ENCODE data around the gene C6orf52. TPM values are rescaled to one million over a fixed set of nuclear protein-coding genes. Genes with fewer than 3 reads are reported as not detected.
A peak's percentile ranks its signal among the peaks of the same experiment; 100 is the strongest.
"Not testable (repeated sequence)": the region's sequence is repeated elsewhere in the genome, so short reads cannot be mapped to it uniquely, and the experiment has no call there.

C6orf52 gene
- 1 to 10 TPM in 1 of 4 donors, not detected in 3; 2.8 TPM for total RNA-seq

DNA sequence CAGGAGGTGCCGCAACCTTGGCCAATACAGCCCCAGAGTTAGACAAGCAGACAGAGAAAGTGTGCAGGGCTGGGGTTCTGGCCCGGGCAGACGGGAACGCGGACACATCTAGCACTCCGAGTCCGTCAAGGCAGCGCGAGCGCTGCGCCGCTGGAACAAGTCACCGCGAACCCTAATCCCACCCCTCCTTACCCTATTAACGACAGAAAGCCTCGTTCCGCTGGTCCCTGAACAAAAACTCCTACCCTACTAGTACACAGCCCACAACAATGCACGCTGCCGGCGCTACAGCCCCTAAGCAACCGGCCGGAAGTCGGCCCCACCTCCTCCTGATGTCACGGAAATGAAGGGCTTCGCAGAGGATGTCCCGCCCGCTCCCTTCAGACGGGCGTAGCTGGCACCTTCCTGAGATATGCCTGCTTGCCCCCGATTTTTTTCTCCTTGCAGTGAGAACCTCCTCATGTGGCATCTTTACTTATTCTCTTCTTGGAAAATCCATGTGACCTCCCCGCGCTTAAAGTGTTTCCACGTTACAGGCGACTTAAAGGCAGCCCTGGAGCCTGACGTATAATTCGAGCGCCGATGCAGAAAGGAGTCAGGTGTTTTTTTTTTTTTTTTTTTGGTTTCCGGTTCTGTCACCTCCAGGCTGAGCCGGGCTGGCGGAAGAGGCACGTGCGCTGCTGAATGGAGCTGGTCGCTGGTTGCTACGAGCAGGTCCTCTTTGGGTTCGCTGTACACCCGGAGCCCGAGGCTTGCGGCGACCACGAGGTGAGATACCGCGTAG, at the start of gene C6orf52, which contains the start of gene PAK1IP1:
TSS of gene C6orf52 (minus strand) at position 315 of the 784 bp plus-strand sequence. CDS start 7,066 bp downstream, outside the sequence.
TSS of gene PAK1IP1 (plus strand) at position 671 of the 784 bp plus-strand sequence. CDS start at position 685, 14 bp downstream.
- Histone ChIP-seq H3K27ac (peak within 1 kb of the TSS; percentile 92 to 98 (median 93)), H3K36me3 (peaks cover 0 to 24% of the 10 kb centered on the region in 2 donors), H3K4me3 (peak within 1 kb of the TSS; percentile 71 to 96 (median 92)), H3K4me1 (peaks cover 26 to 30% of the 10 kb centered on the region in 2 donors), H3K9me3 (no peaks in the 10 kb centered on the region), H3K27me3 (no peaks in the 10 kb centered on the region)
- intact Hi-C loops (cut with DNase I; ENCODE audit: low total_unique reads) = loop anchor here (1.0 to 5.0 kb wide), 5 partner anchors 28 to 399 kb away; partner anchors contain the start of genes SMIM13 and TMEM14B
- peak; percentile 80 to 84 for TF ChIP-seq POLR2A (IDR thresholded peaks at IDR 0.05)
- TF ChIP-seq, protein P1, sequence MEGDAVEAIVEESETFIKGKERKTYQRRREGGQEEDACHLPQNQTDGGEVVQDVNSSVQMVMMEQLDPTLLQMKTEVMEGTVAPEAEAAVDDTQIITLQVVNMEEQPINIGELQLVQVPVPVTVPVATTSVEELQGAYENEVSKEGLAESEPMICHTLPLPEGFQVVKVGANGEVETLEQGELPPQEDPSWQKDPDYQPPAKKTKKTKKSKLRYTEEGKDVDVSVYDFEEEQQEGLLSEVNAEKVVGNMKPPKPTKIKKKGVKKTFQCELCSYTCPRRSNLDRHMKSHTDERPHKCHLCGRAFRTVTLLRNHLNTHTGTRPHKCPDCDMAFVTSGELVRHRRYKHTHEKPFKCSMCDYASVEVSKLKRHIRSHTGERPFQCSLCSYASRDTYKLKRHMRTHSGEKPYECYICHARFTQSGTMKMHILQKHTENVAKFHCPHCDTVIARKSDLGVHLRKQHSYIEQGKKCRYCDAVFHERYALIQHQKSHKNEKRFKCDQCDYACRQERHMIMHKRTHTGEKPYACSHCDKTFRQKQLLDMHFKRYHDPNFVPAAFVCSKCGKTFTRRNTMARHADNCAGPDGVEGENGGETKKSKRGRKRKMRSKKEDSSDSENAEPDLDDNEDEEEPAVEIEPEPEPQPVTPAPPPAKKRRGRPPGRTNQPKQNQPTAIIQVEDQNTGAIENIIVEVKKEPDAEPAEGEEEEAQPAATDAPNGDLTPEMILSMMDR (IDR thresholded peaks at IDR 0.05 in 4 of 5, conservative IDR thresholded peaks at IDR 0.05 in 1 of 5) = no peak
- ATAC-seq (peak; percentile 99), DNase-seq (peak; percentile 88 to 91)
- in situ Hi-C loops (cut with MboI; ENCODE audit: low sequenced_read_pairs in 4 of 4) = loop anchor here in 1 of 4 donors (10.0 kb wide), 1 partner anchor 50 kb away; the partner anchor contains the start of gene TMEM14B

DNA sequence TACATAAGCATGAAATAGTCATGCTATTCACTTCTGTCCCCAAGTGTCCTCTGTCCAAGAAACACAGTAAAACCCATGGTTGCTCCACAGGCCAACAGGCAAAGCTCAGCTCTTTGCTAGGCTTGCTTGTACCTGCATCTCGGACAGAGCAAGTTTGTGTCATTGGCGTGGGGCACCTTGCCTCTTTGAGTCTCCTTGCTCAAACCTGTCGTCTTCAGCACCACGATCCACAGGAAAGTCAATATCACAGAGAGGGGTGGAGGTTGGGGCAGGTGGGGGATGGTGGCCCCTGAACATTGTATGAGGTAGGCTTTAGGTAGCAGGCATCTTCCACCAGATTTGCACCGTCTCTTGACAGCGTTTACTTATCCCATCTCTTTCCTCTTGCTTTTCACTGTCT, 49.1 kb upstream of the C6orf52 start:
- no peak for TF ChIP-seq POLR2A (IDR thresholded peaks at IDR 0.05)
- TF ChIP-seq, protein P1 (IDR thresholded peaks at IDR 0.05 in 4 of 5, conservative IDR thresholded peaks at IDR 0.05 in 1 of 5) = no peak
- DNase-seq = no peak

DNA sequence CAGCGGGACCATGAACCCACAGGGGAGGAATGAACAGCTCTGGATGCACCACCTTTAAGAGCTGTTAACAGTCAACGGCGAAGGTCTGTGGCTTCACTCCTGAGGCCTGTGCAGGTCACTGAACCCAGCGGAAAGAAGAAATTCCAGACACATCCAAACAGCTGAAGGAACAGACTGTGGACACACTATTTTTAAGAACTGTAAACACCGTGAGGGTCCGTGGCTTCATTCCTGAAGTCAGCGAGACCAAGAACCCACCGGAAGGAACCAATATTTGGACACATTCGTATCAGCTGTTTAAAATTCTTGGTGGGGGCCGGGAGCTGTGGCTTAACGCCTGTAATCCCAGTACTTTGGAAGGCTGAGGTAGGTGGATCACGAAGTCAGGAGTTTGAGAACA, 47.8 kb upstream of the C6orf52 start:
- intact Hi-C loops (cut with DNase I; ENCODE audit: low total_unique reads) (no loop called here), in situ Hi-C loops (cut with MboI; ENCODE audit: low sequenced_read_pairs in 4 of 4) (loop anchor here in 1 of 4 donors (10.0 kb wide), 1 partner anchor 47 kb away; the partner anchor contains the start of genes C6orf52 and PAK1IP1)
- Histone ChIP-seq H3K4me3 (no peak overlapping the region), H3K9me3 (no peaks in the 10 kb centered on the region), H3K4me1 (peaks cover 6 to 7% of the 10 kb centered on the region in 2 donors), H3K27ac (no peak overlapping the region), H3K36me3 (no peaks in the 10 kb centered on the region), H3K27me3 (no peaks in the 10 kb centered on the region)
- ATAC-seq = no peak
- no peak for TF ChIP-seq POLR2A (IDR thresholded peaks at IDR 0.05)
- TF ChIP-seq, protein P1 (IDR thresholded peaks at IDR 0.05 in 4 of 5, conservative IDR thresholded peaks at IDR 0.05 in 1 of 5) = no peak
- DNase-seq = no peak

More for the DNA sequence above, 49.1 kb upstream of the C6orf52 start:
- no peaks in the 10 kb centered on the region for H3K9me3 ChIP-seq
- peaks cover 11 to 13% of the 10 kb centered on the region in 2 donors for H3K4me1 ChIP-seq
- H3K36me3 ChIP-seq = no peaks in the 10 kb centered on the region
- H3K27ac ChIP-seq = no peak overlapping the region
- in situ Hi-C loops (cut with MboI; ENCODE audit: low sequenced_read_pairs in 4 of 4) = loop anchor here in 1 of 4 donors (10.0 kb wide), 1 partner anchor 49 kb away; the partner anchor contains the start of genes C6orf52 and PAK1IP1
- intact Hi-C loops (cut with DNase I; ENCODE audit: low total_unique reads) = no loop called here
- no peak overlapping the region for H3K4me3 ChIP-seq
- H3K27me3 ChIP-seq = no peaks in the 10 kb centered on the region
- ATAC-seq = no peak

DNA sequence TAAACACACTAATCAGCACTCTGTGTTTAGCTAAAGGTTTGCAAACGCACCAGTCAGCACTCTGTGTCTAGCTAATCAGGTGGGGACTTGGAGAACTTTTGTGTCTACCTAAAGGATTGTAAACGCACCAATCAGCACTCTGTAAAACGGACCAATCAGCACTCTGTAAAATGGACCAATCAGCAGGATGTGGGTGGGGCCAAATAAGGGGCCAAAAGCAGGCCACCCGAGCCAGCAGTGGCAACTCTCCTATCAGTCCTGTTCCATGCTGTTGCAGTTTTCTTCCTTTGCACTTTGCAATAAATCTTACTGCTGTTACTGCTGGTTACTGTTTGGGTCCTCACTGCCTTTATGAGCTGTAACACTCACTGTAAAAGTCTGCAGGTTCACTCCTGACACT, 47.2 kb upstream of the C6orf52 start:
- H3K4me3 ChIP-seq; DNase-seq; H3K27ac ChIP-seq; H3K4me1 ChIP-seq; ATAC-seq; H3K9me3 ChIP-seq; H3K27me3 ChIP-seq; H3K36me3 ChIP-seq; intact Hi-C loops (cut with DNase I; ENCODE audit: low total_unique reads): not testable (repeated sequence)
- in situ Hi-C loops (cut with MboI; ENCODE audit: low sequenced_read_pairs in 4 of 4) = loop anchor here in 1 of 4 donors (10.0 kb wide), 1 partner anchor 47 kb away; the partner anchor contains the start of genes C6orf52 and PAK1IP1

DNA sequence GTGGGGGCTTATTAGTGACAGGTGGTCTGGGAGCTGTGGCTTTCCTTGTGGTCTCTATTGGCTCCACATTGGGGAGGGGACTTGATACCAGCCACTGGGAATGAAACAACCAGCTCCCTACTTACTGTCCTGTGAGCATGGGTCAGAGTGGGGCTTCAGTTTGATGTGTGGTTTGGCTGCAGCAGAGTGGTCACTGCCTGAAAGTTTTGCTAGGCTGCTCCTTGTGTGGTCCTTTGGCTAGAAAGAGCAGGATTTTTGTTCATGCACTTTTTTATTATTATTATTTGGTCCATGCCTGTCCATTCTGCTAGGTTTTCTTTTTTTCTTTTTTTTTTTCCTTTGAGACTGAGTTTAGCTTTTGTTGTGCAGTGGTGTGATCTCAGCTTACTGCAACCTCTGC, 45.6 kb upstream of the C6orf52 start:
- DNase-seq = no peak
- Histone ChIP-seq H3K4me3 (no peak overlapping the region), H3K9me3 (no peaks in the 10 kb centered on the region), H3K36me3 (no peaks in the 10 kb centered on the region), H3K4me1 (no peaks in the 10 kb centered on the region), H3K27me3 (no peaks in the 10 kb centered on the region), H3K27ac (no peak overlapping the region)
- ATAC-seq = no peak
- in situ Hi-C loops (cut with MboI; ENCODE audit: low sequenced_read_pairs in 4 of 4) = loop anchor here in 1 of 4 donors (10.0 kb wide), 1 partner anchor 45 kb away; the partner anchor contains the start of genes C6orf52 and PAK1IP1
- intact Hi-C loops (cut with DNase I; ENCODE audit: low total_unique reads) = no loop called here
- TF ChIP-seq, protein P1 (IDR thresholded peaks at IDR 0.05 in 4 of 5, conservative IDR thresholded peaks at IDR 0.05 in 1 of 5) = no peak
- TF ChIP-seq POLR2A (IDR thresholded peaks at IDR 0.05) = no peak
